ENCODE measurements around the gene TMC7. TPM values are rescaled to one million over a fixed set of nuclear protein-coding genes. Genes with fewer than 3 reads are reported as not detected.

The TMC7 gene
- not detected for total RNA-seq

DNA sequence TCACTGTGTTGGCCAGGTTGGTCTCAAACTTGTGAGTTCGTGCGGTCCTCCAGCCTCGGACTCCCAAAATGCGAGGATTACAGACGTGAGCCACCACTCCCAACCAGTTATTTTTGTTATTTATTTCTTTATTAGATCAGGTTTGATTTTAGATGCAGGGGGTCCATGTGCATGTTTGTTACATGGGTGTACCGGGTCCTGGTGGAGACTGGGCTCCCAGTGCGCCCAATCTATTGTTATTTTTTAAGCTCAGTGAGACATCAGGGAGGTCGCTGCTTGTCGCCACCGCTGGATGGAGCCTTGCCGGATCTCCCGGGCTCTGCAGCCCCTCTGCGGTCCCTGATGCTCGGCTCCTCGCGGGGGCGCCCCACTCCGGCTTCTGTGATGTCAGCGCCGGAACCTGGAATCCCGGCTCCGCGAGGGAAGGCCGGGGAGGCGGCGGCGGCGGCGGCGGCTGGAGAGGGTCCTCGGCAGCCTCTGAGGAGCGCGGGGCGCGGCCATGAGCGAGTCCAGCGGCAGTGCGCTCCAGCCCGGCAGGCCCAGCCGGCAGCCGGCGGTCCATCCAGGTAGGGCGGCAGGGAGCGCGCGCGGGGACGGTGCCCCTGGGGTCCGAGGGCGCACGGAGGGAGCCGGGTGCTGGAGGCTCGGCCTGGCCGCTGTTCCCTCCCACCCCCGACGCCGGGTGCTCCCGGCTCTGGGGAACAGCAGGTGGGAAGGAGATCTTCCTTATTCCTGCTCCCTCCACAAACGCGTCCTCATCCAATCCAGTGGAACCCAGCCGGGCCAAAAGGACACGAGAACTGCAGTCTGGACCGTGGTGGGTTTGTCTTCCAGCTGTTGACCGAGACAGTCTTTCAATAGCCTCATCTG, at the start of gene TMC7:
TMC7 (plus strand) TSS at position 370 of the 870 bp plus-strand sequence; CDS start at position 500, 130 bp downstream.
- H3K36me3 Mint-ChIP-seq (ENCODE audit: low read depth), result no peaks in the 10 kb centered on the region
- H3K4me3 Mint-ChIP-seq, result no peak within 1 kb of the TSS
- no peak within 1 kb of the TSS for H3K27ac Mint-ChIP-seq
- H3K27me3 Mint-ChIP-seq (ENCODE audit: low read depth), result peaks cover 32% of the 10 kb centered on the region
- no peaks in the 10 kb centered on the region for H3K9me3 Mint-ChIP-seq
- no peaks in the 10 kb centered on the region for H3K4me1 Mint-ChIP-seq (ENCODE audit: low read depth)
- CTCF ChIA-PET, result interaction anchor here (0.6 to 1.1 kb wide), 3 partner anchors 11 to 96 kb away, joined by 3 to 4 read pairs (median 4); no protein-coding TSS in a partner anchor
- intact Hi-C loops (cut with micrococcal nuclease), result loop anchor here (1.0 kb wide), 1 partner anchor 89 kb away; no protein-coding TSS in a partner anchor
- peak; percentile 57 for DNase-seq

DNA sequence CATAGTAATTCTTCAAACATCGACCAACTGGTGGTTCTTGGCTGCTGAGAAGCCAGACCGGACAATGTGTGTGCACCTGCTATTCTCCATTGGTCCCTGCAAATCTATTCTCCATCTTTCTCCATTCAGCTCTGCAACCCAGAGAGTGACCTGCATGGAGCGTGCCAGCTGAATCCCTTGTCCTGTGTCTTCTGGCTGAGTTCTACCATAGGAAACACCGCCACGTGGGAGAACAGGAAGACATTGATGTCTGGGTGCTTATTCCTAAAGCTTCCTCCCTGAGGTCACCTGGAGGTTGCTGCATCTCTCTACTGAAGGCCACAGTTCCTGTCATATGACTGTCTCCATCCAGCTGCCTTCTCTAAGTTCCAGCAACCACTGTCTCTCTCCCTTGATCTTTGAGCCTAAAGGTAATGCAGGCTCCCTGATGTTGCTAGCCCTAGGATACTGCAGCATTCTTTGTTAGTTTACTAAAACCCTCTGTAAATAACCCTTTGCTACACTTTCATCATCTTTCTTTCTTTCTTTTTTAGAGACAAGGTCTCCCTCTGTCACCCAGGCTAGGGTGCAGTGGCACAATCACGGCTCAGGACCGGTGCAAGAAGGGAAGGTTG, 46.9 kb upstream of the TMC7 start:
- Mint-ChIP-seq H3K4me3 (no peak overlapping the region), H3K9me3 (no peaks in the 10 kb centered on the region), H3K36me3 (ENCODE audit: low read depth) (no peaks in the 10 kb centered on the region), H3K4me1 (ENCODE audit: low read depth) (no peaks in the 10 kb centered on the region), H3K27me3 (ENCODE audit: low read depth) (no peaks in the 10 kb centered on the region), H3K27ac (no peak overlapping the region)
- CTCF ChIA-PET, result interaction anchor here (0.6 kb wide), 1 partner anchor 21 kb away, joined by 3 read pairs; no protein-coding TSS in a partner anchor
- DNase-seq, result no peak
- intact Hi-C loops (cut with micrococcal nuclease), result no loop called here

DNA sequence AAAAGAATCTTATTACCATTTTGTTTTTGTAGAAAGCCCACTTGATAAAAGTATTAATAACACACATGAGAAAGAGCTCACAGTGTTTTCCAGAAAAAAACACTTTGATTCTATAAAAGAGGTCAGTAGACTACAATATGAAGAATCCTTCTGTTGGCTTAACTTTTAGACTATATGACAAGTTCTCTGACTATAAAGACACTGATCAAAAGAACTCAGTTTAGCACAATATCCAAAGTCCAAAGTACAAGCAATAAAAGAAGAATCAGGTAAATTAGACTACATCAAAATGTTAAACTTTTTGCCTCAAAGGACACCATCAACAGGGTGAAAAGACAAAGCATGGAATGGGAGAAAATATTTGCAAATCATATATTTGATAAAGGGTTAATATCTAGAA, 46.3 kb upstream of the TMC7 start:
- no peaks in the 10 kb centered on the region for H3K27me3 Mint-ChIP-seq (ENCODE audit: low read depth)
- H3K9me3 Mint-ChIP-seq, result no peaks in the 10 kb centered on the region
- CTCF ChIA-PET, result interaction anchor here (0.6 to 0.7 kb wide), 2 partner anchors 22 to 149 kb away, joined by 3 read pairs; no protein-coding TSS in a partner anchor
- intact Hi-C loops (cut with micrococcal nuclease), result no loop called here
- DNase-seq, result no peak
- no peak overlapping the region for H3K27ac Mint-ChIP-seq
- no peaks in the 10 kb centered on the region for H3K36me3 Mint-ChIP-seq (ENCODE audit: low read depth)
- no peak overlapping the region for H3K4me3 Mint-ChIP-seq
- no peaks in the 10 kb centered on the region for H3K4me1 Mint-ChIP-seq (ENCODE audit: low read depth)

DNA sequence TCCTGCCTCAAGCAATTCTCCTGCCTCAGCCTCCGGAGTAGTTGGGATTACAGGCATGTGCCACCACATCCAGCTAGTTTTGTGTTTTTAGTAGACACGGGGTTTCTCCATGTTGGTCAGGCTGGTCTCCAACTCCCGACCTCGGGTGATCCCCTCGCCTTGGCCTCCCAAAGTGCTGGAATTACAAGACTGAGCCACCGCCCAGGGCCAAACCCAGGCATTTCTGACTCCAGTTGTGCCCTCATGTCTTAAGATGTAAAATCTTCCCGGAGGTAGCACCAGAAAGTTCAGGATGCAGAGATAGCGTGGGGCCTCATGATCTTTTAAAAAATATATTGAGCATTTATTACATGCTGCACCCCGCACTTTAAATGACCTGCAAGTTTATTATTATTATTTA, 44.7 kb upstream of the TMC7 start:
- Mint-ChIP-seq H3K9me3 (no peaks in the 10 kb centered on the region), H3K36me3 (ENCODE audit: low read depth) (no peaks in the 10 kb centered on the region), H3K4me3 (no peak overlapping the region), H3K27me3 (ENCODE audit: low read depth) (no peaks in the 10 kb centered on the region), H3K27ac (no peak overlapping the region), H3K4me1 (ENCODE audit: low read depth) (no peaks in the 10 kb centered on the region)
- no peak for DNase-seq
- CTCF ChIA-PET, result interaction anchor here (0.9 kb wide), 1 partner anchor 28 kb away, joined by 3 read pairs; no protein-coding TSS in a partner anchor
- intact Hi-C loops (cut with micrococcal nuclease), result no loop called here

DNA sequence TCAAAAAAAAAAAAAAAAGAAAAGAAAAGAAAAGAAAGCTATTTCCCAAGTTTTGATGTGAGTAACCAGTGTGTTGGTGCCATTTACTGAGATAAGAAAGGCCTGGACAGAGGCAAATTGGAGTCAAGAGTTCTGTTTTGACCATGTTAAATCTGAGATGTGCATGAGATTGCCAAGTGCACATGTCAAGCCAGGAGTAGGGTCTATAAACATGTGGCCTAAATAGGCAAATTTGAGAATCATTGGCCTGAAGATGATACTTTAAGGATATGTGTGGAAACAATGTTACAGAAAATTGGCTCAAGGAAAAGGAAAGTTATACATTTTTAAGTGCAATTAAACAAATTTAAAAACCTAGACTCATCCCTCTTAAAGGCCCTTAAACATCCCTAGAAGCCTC, 42.3 kb upstream of the TMC7 start:
- CTCF ChIA-PET, result no interaction called here
- H3K9me3 Mint-ChIP-seq, result no peaks in the 10 kb centered on the region
- H3K36me3 Mint-ChIP-seq (ENCODE audit: low read depth), result no peaks in the 10 kb centered on the region
- intact Hi-C loops (cut with micrococcal nuclease), result loop anchor here (2.0 kb wide), 1 partner anchor 27 kb away; no protein-coding TSS in a partner anchor
- H3K4me3 Mint-ChIP-seq, result no peak overlapping the region
- H3K4me1 Mint-ChIP-seq (ENCODE audit: low read depth), result peaks cover 8% of the 10 kb centered on the region
- DNase-seq, result no peak
- H3K27me3 Mint-ChIP-seq (ENCODE audit: low read depth), result no peaks in the 10 kb centered on the region
- H3K27ac Mint-ChIP-seq, result no peak overlapping the region

DNA sequence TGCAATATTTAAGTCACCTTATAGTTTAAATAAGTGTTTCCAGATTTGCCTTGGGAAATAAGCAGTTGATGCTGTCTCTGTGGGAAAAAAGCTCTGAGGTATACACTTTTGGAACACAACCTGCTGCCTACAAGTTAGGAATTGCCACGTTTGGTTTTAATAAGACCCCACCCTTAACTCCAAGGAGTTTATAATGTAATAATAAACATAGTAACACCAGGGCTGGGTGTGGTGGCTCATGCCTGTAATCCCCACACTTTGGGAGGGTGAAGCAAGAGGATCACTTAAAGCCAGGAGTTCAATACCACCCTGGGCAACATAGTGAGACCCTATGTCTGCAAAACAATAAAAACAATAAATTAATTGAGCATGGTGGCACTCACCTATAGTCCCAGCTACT, 41.7 kb upstream of the TMC7 start:
- Mint-ChIP-seq H3K27me3 (ENCODE audit: low read depth) (no peaks in the 10 kb centered on the region), H3K4me1 (ENCODE audit: low read depth) (peaks cover 11% of the 10 kb centered on the region), H3K4me3 (no peak overlapping the region), H3K9me3 (no peaks in the 10 kb centered on the region), H3K27ac (no peak overlapping the region), H3K36me3 (ENCODE audit: low read depth) (no peaks in the 10 kb centered on the region)
- intact Hi-C loops (cut with micrococcal nuclease), result no loop called here
- DNase-seq, result no peak
- CTCF ChIA-PET, result no interaction called here

DNA sequence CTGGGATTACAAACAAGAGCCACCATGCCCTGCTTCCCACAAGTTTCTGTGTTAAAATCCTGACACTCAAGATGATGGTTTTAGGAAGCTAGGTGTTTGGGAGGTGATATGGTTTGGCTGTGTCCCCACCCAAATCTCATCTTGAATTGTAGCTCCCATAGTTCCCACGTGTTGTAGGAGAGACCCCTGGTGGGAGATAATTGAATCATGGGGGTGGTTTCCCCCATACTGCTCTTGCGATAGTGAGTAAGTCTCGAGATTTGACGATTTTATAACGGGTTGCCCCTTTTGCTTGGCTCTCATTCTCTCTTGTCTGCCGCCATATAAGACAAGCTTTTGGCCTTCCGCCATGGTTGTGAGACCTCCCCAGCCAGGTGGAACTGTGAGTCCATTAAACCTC, 40.3 kb upstream of the TMC7 start:
- H3K27ac Mint-ChIP-seq, result no peak overlapping the region
- H3K4me1 Mint-ChIP-seq (ENCODE audit: low read depth), result peaks cover 11% of the 10 kb centered on the region
- H3K4me3 Mint-ChIP-seq, result no peak overlapping the region
- no peaks in the 10 kb centered on the region for H3K36me3 Mint-ChIP-seq (ENCODE audit: low read depth)
- H3K9me3 Mint-ChIP-seq, result no peaks in the 10 kb centered on the region
- CTCF ChIA-PET, result interaction anchor here (1.2 to 2.3 kb wide), 2 partner anchors 26 to 142 kb away, joined by 3 to 7 read pairs; partner anchors contain the start of gene ARL6IP1
- DNase-seq, result no peak
- intact Hi-C loops (cut with micrococcal nuclease), result no loop called here
- H3K27me3 Mint-ChIP-seq (ENCODE audit: low read depth), result no peaks in the 10 kb centered on the region

DNA sequence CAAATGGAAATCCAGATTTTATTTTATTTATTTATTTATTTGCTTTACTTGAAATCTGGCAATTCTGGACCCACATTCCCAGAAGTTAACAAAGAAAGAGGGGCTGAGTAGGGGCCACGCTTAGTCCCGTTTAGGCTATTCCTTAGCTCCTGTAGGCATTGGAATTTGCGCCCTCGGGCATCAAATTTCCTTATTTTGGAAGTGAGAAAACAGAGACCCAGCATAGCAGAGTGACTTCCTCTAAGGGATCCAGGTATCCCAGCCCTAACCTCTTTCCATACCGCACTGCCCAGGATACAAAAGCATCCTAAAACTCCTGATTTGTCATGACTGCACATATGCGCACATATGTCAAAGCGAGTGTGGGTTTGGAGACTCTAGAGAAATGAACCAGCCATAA, 38.5 kb upstream of the TMC7 start:
- no peak overlapping the region for H3K27ac Mint-ChIP-seq
- CTCF ChIA-PET, result interaction anchor here (0.6 to 2.3 kb wide), 3 partner anchors 11 to 144 kb away, joined by 4 to 7 read pairs (median 5); partner anchors contain the start of gene ARL6IP1
- intact Hi-C loops (cut with micrococcal nuclease), result no loop called here
- H3K9me3 Mint-ChIP-seq, result no peaks in the 10 kb centered on the region
- no peak for DNase-seq
- H3K27me3 Mint-ChIP-seq (ENCODE audit: low read depth), result no peaks in the 10 kb centered on the region
- H3K4me1 Mint-ChIP-seq (ENCODE audit: low read depth), result peaks cover 11% of the 10 kb centered on the region
- H3K4me3 Mint-ChIP-seq, result no peak overlapping the region
- no peaks in the 10 kb centered on the region for H3K36me3 Mint-ChIP-seq (ENCODE audit: low read depth)

DNA sequence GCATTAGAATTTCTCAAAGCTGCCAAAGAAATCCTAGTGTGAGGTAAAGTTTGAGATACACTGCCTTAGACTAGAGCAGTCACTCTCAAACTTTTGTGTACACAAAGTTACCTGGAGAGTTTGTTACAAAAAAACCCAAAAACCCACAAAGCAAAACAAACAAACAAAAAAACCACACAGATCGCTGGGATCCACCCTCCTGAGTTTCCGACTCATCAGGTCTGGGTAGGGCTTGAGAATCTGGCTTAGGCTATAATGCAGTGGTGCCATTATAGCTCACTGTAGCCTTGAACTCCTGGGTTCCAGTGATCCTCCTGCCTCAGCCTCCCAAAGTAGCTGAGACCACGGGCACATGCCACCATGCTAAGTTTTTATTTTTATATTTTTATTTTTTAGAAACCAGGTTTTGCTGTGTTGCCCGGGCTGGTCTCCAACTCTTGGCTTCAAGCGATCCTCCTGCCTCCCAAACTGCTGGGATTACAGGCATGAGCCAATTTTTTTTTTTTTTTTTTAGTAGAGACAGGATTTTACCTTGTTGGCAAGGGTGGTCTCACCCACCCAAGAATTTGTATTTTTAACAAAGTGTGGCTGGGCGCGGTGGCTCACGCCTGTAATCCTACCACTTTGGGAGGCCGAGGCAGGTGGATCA, 35.2 kb upstream of the TMC7 start:
- Mint-ChIP-seq H3K27ac (no peak overlapping the region), H3K4me1 (ENCODE audit: low read depth) (peaks cover 16% of the 10 kb centered on the region), H3K9me3 (no peaks in the 10 kb centered on the region), H3K36me3 (ENCODE audit: low read depth) (no peaks in the 10 kb centered on the region), H3K27me3 (ENCODE audit: low read depth) (no peaks in the 10 kb centered on the region), H3K4me3 (no peak overlapping the region)
- no peak for DNase-seq
- intact Hi-C loops (cut with micrococcal nuclease), result no loop called here
- CTCF ChIA-PET, result no interaction called here

DNA sequence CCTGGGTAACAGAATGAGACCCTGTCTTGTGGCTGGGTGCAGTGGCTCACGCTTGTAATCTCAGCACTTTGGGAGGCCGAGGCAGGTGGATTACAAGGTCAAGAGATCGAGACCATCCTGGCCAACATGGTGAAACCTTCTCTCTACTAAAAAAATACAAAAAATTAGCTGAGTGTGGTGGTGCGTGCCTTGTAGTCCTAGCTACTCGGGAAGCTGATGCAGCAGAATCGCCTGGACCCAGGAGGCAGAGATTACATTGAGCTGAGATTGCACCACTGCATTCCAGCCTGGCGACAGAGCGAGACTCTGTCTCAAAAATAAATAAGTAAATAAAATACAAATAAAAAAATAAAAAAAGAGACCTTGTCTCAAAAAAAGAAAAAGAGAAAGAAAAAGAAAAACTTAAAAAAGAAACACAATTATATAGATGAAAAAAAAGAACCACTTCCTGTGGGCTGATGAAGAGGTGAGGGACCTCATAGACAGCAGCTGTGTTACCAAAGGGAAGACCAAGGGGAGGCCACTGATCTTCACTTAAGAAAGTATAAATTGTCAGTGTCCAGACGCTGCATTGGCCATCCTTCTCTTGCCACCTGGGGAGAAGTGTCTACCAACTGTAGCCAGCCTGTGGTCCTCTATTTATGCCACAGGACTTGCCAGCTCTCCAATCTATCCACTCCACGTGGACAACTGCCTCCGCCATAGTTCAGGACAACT, 33.1 kb upstream of the TMC7 start:
- Mint-ChIP-seq H3K27ac (no peak overlapping the region), H3K36me3 (ENCODE audit: low read depth) (no peaks in the 10 kb centered on the region), H3K9me3 (no peaks in the 10 kb centered on the region), H3K27me3 (ENCODE audit: low read depth) (no peaks in the 10 kb centered on the region), H3K4me3 (no peak overlapping the region), H3K4me1 (ENCODE audit: low read depth) (peaks cover 16% of the 10 kb centered on the region)
- CTCF ChIA-PET, result interaction anchor here (0.6 to 0.7 kb wide), 2 partner anchors 136 to 613 kb away, joined by 3 read pairs; no protein-coding TSS in a partner anchor
- intact Hi-C loops (cut with micrococcal nuclease), result no loop called here
- DNase-seq, result no peak

DNA sequence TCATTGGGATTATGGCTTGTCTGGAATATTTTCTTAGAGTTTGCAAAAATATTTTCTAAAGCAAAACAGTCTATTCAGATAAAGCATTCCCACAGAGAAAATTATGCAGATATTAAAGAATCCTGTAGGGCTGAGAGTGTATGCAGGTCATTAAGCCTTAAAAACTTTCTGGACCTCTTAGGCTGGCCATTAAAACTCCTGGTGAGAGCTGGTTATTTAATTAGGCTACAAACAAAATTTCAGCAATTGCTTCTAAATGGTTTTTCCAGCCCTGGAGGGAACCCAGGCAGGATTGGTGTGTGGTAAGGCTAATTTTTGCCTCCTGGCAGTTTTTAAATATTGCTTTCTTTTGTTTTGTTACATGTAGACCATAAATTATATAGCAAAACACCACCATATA, 30.2 kb upstream of the TMC7 start:
- CTCF ChIA-PET, result no interaction called here
- Mint-ChIP-seq H3K4me3 (no peak overlapping the region), H3K27me3 (ENCODE audit: low read depth) (no peaks in the 10 kb centered on the region), H3K27ac (no peak overlapping the region), H3K9me3 (no peaks in the 10 kb centered on the region), H3K36me3 (ENCODE audit: low read depth) (no peaks in the 10 kb centered on the region), H3K4me1 (ENCODE audit: low read depth) (peaks cover 4% of the 10 kb centered on the region)
- intact Hi-C loops (cut with micrococcal nuclease), result no loop called here
- DNase-seq, result no peak
